Measurements from ENCODE around the gene PRSS33.

DNA sequence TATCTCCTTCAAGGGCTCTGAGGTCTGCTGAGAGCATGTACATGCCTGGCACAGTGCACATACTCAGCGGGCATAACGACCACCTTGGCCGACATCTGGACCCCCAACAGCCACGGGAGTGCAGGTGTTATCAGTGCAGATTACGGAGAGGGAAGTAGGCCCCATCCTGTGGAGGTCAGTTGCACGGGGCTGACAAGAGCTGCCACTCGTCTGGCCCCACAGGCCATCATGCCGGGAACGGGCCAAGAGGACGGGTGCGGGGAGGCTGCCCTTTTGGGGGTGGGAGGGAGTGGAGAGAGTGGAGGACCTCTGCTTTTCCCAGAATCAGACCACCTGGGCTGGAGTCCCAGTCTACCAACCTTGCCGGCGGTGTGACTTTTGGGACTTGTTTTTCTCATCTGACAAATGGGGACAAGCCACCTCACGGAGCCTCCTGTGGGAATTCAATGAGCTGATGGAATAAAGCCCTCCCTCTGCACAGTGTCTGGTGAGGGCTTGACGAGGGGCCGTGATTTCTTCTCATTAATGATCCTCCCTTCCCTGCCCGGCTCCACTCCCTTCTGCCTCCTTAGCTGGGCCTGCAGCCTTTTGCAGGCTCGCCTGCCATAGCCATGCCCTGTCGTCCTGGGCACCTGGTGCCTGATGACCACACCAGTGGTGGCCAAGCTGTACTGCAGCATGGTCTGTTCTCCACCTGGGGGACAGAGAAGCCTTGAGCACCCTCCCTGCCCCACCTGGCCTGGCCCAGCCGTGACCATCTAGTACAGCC is 4.6 kb downstream of the PRSS33 start:
- no peak for TF ChIP-seq GATA3 (IDR thresholded peaks at IDR 0.05; ENCODE audit: low read depth, low read length)
- TF ChIP-seq GATA2 (IDR thresholded peaks at IDR 0.05; ENCODE audit: low read depth, low read length): no peak

Measured in SH-SY5Y (cell line).